ENCODE measurements around the gene CANT1.
A peak's percentile ranks its signal among the peaks of the same experiment; 100 is the strongest.
"Not testable (repeated sequence)": the region's sequence is repeated elsewhere in the genome, so short reads cannot be mapped to it uniquely, and the experiment has no call there.

The CANT1 gene

DNA sequence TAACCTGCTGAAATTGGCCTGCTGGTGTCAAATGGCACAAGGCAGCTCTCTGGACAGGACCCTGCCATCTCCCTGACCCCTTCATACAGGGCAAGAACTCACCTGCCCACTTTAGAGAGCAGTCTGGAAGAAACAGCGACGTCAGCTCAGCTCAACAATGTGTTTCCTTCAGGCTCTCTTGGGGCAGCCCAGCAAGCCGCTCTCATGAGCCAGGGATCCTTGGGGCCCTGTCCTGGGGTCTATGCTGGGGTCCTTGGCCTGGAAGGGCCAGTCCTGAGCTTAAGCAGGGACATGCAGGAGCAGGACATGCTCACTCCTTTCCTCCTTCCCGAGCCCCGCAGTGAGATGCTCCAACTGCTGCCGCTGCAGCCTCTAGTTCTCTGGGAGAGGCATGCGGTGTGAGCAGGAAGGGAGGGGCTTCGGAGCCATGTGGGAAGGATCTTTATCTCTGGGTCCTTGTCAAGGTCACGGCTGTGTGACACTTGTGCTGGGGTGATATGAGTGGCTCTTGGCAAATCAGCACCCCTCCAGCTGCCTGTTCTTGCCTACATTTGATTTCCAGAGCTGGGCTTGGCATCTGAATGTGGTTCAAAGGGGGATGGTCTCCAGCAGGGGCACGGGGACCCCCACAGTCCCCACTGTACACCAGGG lies 17.8 kb upstream of the CANT1 start:
- DNase-seq = no peak

GRCh38 chr17:79026376-79027273 lies 17.1 kb upstream of the CANT1 start:
- DNase-seq (no peak), ATAC-seq (no peak)

More for the DNA sequence above, 17.8 kb upstream of the CANT1 start:
- no peak for ATAC-seq

GRCh38 chr17:79024901-79025737 lies 15.6 kb upstream of the CANT1 start:
- DNase-seq = no peak
- no peak for ATAC-seq

GRCh38 chr17:79023886-79024771 lies 14.6 kb upstream of the CANT1 start, which contains the start of gene C1QTNF1:
C1QTNF1 (plus strand) TSS chr17:79024169; CDS start chr17:79043969, 19,800 bp downstream.
- ATAC-seq = peak; percentile 67
- peak; percentile 58 for DNase-seq

DNA sequence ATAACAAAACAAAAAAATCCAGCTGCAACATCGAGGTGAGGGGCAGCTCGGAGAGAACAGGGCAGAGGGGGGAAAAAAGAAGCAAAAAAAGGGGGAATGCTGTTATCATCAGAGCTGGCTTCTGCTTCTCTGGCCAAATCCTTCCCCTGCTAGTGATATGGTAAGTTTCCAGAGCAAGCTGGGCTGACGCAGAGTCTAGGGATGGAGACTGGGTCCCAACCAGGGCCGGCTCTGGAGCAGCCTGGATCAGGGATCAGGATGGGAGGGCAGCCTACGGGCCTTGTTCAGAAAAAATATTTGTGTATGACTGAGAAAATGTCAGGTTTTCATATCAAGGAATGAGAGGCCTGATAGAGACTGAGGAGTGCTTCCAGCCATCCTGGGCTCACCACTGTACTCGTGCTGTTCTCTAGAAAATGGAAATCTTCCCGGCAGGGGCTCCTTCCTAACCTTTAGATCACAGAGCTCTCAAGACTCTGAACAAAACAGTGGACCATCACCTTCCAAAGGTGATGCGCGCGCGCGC lies 13.7 kb upstream of the CANT1 start:
- ATAC-seq (no peak), DNase-seq (no peak)

- DNase-seq (no peak), ATAC-seq (no peak)
These were observed 13.0 kb upstream of the CANT1 start for GRCh38 chr17:79022507-79022991.

GRCh38 chr17:79021929-79022328 lies 12.4 kb upstream of the CANT1 start:
- not testable (repeated sequence) for ATAC-seq, DNase-seq

- DNase-seq = no peak
- ATAC-seq = no peak
These were observed 11.2 kb upstream of the CANT1 start for GRCh38 chr17:79020631-79021301.

- DNase-seq (peak; percentile 52), ATAC-seq (peak; percentile 62)
These were observed 10.3 kb upstream of the CANT1 start for GRCh38 chr17:79019632-79020584.

DNA sequence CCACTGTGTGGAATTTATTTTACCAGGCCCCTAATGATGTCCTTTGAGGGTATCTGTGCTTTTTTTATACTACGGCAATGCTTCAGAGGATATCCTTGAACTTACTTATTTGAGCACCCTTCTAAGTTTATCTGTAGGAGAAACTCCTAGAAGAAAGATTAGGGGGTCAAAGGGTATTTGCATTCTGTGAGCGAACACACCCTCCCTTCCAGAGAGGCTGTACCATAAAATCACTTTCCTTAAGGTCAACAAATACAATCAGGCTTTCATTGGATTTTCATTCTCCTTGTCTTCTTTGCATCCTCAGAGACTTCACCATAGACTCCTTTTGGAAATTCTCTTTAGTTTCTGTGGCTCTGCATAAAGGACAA lies 9.7 kb upstream of the CANT1 start:
- ATAC-seq = no peak
- no peak for DNase-seq

GRCh38 chr17:79018370-79018695 lies 8.8 kb upstream of the CANT1 start:
- ATAC-seq = no peak
- no peak for DNase-seq

DNA sequence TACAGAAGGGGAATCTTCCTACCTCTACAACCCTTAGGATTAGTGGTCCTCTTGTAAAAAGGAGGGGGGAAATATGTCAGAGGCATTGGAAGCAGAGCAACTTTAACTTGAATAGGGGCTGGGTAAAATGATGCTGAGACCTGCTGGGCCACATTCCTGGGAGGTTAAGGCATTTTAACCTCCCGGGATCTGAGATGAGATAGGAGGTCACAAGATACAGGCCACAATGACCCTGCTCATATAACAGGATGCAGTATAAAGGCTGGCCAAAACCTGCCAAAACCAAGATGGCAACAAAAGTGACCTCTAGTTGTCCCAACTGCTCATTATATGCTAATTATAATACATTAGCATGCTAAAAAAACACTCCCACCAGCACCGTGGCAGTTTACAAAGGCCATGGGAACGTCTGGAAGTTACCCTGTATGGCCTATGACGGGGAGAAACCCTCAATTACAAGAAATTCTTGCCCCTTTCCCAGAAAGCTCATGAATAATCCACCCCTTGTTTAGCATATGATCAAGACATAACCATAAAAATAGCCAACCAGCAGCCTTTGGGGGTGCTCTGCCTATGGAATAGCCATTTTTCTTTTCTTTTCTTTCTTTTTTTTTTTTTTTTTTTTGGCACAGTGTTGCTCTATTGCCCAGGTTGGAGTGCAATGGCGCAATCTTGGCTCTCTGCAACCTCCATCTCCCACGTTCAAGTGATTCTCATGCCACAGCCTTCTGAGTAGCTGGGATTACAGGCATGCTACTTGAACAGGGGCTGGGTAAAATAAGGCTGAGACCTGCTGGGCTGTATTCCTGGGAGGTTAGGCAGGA lies 8.2 kb upstream of the CANT1 start:
- no peak for DNase-seq
- no peak for ATAC-seq

DNA sequence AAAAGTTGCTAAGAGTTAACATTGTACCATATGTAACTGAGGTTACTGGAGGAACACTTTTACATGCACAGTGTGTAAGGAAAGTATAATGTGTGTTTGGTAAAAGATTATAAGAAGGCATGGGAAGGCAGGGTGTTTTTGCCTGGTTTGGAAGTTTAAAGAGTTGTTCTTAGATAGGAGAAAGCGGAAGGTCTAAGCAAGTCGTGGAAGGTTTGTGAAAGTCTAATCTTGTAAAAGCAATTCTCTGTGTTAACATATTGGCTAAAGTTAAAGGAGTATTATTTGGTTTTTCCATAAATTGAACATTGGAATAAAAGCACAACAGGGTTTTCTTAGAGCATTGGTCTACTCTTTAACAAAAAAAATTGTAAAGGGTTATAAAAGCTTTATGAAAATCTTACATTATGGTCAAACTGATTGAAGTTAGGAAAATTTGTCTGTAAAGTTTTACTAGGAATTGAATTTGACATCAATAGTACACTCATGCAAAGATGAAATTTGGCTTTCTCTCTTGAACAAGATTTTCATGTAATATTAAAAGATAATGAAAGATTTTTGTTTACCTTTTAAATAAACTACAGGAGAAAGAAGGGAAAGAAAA lies 4.7 kb upstream of the CANT1 start:
- DNase-seq (no peak), ATAC-seq (no peak)

- no peak for ATAC-seq
- DNase-seq = no peak
These were observed 3.1 kb upstream of the CANT1 start for GRCh38 chr17:79012563-79013134.

DNA sequence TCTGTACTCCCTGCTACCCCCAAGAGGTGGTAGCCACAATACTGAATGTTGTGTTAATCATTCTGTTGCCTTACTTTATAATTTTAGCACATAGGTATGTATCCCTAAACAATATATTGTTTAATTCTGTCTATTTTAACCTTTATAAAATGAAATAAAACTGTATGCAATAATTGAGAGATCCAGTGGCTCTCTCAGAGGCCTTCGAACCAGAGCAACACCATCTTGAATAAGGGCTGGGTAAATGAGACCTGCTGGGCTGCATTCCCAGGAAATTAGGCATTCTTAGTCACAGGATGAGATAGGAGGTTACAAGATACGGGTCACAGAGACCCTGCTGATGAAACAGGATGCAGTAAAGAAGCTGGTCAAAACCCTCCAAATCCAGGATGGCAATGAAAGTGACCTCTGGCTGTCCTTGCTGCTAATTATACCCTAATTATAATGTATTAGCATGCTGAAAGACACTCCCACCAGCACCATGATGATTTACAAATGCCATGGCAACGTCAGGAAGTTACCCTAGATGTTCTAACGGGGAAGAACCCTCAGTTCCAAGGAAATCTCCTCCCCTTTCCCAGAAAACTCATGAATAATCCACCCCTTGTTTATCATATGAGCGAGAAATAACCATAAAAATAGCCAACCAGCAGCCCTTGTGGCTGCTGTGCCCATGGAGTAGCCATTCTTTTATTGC lies 2.0 kb upstream of the CANT1 start:
- ATAC-seq (no peak), DNase-seq (no peak)

- DNase-seq (no peak), ATAC-seq (no peak)
These were observed 711 bp upstream of the CANT1 start for GRCh38 chr17:79010304-79010646.

GRCh38 chr17:79008666-79009387 lies 737 bp downstream of the CANT1 start:
- DNase-seq (no peak), ATAC-seq (peak; percentile 4)
